NCI-H748 treated with DMSO at 0.1 percent for 48 hours (cell line): ENCODE data around the gene ZNF883.

ENCODE experiments used
- DNase-seq: peaks from one replicate; lab custom pipeline; 2025; lab: John Stamatoyannopoulos, UW

Gene ZNF883

DNA sequence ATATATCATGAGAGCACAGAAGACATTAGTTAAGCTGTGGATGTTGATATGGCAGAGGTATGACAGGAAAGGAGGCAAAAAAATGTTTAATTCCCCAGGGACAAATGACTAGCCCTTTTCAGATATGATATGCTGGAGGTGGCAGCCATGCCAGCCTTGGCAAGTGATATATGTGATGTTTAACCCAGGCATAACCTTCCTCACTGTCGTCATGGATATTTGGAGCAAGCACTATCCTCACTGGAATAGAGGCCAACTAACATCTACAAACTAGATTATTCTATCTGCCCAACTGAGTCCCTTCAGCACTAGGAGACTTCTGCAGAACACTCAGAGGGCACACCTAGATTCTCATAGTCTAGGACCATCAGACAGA, 94.0 kb downstream of the ZNF883 start:
- no peak for DNase-seq

DNA sequence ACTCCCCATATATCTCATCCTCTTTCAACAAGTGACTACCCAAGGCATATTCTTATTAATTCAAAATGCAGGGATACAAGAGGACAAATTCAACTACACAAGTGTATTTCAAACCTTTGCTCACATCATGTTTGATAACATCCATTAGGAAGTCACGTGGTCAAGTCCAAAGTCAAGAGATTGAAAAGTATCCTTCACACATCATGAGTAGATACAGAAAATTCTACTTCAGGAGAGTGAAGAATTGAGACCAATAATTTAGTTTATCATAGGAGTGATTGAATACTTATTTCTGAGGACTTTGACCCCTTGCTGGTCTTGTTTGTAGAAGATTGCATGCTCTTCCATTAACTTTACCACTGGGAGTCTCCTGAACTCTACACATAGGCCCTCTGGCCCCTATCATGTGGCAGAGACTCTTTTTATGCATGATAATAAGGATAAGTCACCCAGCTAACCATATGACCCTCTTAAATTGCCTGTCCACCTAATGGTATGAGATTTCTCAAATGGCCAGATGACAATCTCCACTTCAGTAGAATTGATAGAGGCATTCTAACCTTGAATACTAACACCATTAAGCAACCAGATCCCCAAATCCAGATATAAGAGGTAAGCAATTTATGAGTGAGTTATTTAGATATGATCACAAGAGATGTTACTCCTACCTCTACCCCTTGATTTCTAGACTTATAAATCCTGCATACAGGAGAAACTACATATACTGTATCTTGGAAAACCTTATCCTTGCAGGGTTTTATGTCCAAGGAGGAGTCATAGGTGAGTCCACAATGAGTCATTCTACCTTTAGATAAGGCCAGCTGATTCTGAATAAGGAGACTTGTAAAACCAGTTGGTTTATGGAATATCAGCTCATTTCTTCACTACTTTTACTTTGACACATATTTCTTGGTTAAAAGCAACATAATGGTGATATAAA, 94.7 kb downstream of the ZNF883 start:
- no peak for DNase-seq

- no peak for DNase-seq
Measured at GRCh38 chr9:112914524-112914923, 97.5 kb downstream of the ZNF883 start.

DNA sequence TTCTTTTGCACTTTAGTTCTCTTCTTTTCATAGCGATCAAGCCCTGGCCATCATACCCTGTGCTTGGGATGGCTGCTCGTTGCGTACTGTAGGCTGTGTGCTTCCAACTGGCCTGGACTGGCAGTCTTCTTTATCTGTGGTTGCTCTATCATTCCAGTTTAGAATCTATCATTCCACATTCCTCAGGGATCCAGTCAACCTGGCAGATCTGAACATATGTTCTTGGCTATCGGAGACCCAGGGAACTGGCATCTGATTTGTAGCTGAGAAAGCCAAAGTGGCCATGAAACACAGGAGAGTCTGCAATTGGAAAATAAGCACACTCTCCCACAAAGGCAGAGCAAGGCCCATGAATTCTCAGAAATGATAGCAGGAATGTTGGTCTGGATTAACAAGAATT, 98.7 kb downstream of the ZNF883 start:
- DNase-seq, result no peak

DNA sequence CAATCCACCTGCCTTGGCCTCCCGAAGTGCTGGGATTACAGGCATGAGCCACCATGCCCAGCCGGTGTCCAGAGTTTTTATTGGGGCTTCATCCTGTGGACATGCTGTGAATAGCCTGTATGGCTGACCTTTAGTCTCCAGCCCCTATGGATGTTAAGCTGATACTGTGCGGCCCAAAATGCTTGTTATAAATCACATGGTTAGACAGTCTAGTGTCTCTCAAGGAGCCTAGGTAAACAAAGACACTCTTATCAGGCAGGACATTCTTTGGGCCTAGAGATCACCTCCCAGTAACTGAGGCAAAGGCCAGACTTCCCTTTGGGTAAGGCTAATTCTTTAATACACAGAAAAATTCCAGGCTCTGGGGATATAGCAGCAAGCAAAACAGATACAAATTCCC, 99.4 kb downstream of the ZNF883 start:
- no peak for DNase-seq

DNA sequence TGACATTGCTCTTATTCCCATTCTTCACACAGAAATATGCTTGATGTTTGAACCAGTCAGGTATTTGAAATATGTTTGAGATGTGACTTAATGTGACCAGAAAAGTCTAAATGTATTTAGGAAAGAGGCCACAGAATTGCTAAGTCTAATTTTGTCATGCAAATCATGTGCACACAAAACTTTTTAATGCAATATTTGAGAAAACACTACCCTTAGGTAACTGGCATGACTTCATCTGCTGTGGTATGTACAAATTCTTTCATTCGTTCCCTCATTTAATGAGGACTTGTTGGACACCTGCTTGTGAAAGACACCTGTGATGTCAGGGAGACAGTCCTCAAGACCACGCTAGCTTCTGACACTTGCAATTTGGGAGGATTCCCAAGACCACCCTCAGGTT, 100.3 kb downstream of the ZNF883 start:
- DNase-seq, result no peak
